Measurements from ENCODE around the gene NUBPL.

DNA sequence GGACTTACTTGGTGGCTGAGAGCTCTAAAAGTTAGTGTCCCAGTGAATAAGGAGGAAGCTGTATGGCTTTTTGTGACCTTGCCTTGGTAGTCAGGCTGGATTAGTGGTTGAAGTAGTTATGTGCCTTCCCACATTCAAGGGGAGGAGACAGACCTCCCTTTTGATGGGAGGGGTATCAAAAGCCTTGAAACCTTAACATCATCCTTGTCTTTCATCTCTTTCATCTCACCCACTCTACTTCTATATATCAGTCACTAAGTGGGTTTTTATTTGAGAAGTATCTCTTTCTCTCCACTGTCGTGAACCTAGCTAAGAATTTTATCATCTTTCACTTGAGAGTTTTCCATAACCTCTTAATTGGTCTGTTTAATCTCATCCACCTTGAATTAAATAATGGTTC lies 15.7 kb downstream of the NUBPL start:
- TF ChIP-seq, protein P1, sequence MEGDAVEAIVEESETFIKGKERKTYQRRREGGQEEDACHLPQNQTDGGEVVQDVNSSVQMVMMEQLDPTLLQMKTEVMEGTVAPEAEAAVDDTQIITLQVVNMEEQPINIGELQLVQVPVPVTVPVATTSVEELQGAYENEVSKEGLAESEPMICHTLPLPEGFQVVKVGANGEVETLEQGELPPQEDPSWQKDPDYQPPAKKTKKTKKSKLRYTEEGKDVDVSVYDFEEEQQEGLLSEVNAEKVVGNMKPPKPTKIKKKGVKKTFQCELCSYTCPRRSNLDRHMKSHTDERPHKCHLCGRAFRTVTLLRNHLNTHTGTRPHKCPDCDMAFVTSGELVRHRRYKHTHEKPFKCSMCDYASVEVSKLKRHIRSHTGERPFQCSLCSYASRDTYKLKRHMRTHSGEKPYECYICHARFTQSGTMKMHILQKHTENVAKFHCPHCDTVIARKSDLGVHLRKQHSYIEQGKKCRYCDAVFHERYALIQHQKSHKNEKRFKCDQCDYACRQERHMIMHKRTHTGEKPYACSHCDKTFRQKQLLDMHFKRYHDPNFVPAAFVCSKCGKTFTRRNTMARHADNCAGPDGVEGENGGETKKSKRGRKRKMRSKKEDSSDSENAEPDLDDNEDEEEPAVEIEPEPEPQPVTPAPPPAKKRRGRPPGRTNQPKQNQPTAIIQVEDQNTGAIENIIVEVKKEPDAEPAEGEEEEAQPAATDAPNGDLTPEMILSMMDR (IDR thresholded peaks at IDR 0.05): no peak
- TF ChIP-seq POLR2AphosphoS5 (IDR thresholded peaks at IDR 0.05; ENCODE audit: low read depth, low read length): no peak
- TF ChIP-seq TCF7L2 (IDR thresholded peaks at IDR 0.05; ENCODE audit: low read depth, low read length): no peak
